ENCODE measurements around the gene OR2F2. TPM values are rescaled to one million over a fixed set of nuclear protein-coding genes. Genes with fewer than 3 reads are reported as not detected.

OR2F2 gene
- total RNA-seq, 4 donors from 2014 or later: not detected

GRCh38 chr7:143908120-143908519 lies 26.9 kb upstream of the OR2F2 start:
- intact Hi-C loops (cut with DNase I): loop anchor here (10.0 kb wide), 1 partner anchor 117 kb away; no protein-coding TSS in a partner anchor
- no peaks in the 10 kb centered on the region for H3K9me3 ChIP-seq
- peak overlapping the region in 1 of 4 donors; percentile 11 for H3K27ac ChIP-seq (replicated peaks in 1 of 4)
- H3K36me3 ChIP-seq: no peaks in the 10 kb centered on the region
- no peaks in the 10 kb centered on the region for H3K27me3 ChIP-seq
- TF ChIP-seq EP300 (IDR thresholded peaks at IDR 0.05): no peak
- no peak for TF ChIP-seq POLR2A (IDR thresholded peaks at IDR 0.05; ENCODE audit: low read depth)
- H3K4me1 ChIP-seq: peaks cover 9 to 37% (median 23%) of the 10 kb centered on the region in 4 donors
- 52% methylated on average over 5 of the region's 5 CpGs for WGBS
- H3K4me3 ChIP-seq: no peak overlapping the region
- no peak for DNase-seq (ENCODE audit: extremely low spot score)

GRCh38 chr7:143909863-143910262 lies 25.2 kb upstream of the OR2F2 start:
- TF ChIP-seq EP300 (IDR thresholded peaks at IDR 0.05) (no peak), POLR2AphosphoS5 (IDR thresholded peaks at IDR 0.05) (no peak), CTCF (IDR thresholded peaks at IDR 0.05) (no peak), POLR2A (IDR thresholded peaks at IDR 0.05; ENCODE audit: low read depth) (no peak)
- no peak for DNase-seq (ENCODE audit: extremely low spot score)
- Histone ChIP-seq H3K27ac (replicated peaks in 1 of 4) (peak overlapping the region in 2 of 4 donors; percentile 8 to 31), H3K27me3 (no peaks in the 10 kb centered on the region), H3K36me3 (no peaks in the 10 kb centered on the region), H3K4me3 (no peak overlapping the region), H3K4me1 (peaks cover 4 to 31% (median 21%) of the 10 kb centered on the region in 4 donors), H3K9me3 (no peaks in the 10 kb centered on the region)
- WGBS: 57% methylated on average over 3 of the region's 3 CpGs
- intact Hi-C loops (cut with DNase I): loop anchor here (10.0 kb wide), 1 partner anchor 115 kb away; no protein-coding TSS in a partner anchor

GRCh38 chr7:143910473-143911248 lies 24.4 kb upstream of the OR2F2 start:
- Histone ChIP-seq H3K9me3 (no peaks in the 10 kb centered on the region), H3K27ac (replicated peaks in 1 of 4) (peak overlapping the region in 3 of 4 donors; percentile 8 to 31 (median 31)), H3K4me3 (no peak overlapping the region), H3K4me1 (peaks cover under 1 to 23% (median 17%) of the 10 kb centered on the region in 4 donors), H3K27me3 (no peaks in the 10 kb centered on the region), H3K36me3 (no peaks in the 10 kb centered on the region)
- TF ChIP-seq EP300 (IDR thresholded peaks at IDR 0.05) (no peak), POLR2AphosphoS5 (IDR thresholded peaks at IDR 0.05) (no peak), POLR2A (IDR thresholded peaks at IDR 0.05; ENCODE audit: low read depth) (no peak), CTCF (IDR thresholded peaks at IDR 0.05) (no peak)
- intact Hi-C loops (cut with DNase I): no loop called here
- WGBS: 63% methylated on average over 3 of the region's 3 CpGs
- DNase-seq (ENCODE audit: extremely low spot score): no peak

- H3K27ac ChIP-seq (replicated peaks in 1 of 4): no peak overlapping the region
- H3K36me3 ChIP-seq: no peaks in the 10 kb centered on the region
- no peaks in the 10 kb centered on the region for H3K9me3 ChIP-seq
- H3K4me3 ChIP-seq: no peak overlapping the region
- WGBS: 91% methylated on average over 3 of the region's 3 CpGs
- H3K4me1 ChIP-seq: peaks cover 0 to 12% (median 6%) of the 10 kb centered on the region in 4 donors
- TF ChIP-seq EP300 (IDR thresholded peaks at IDR 0.05) (no peak), POLR2AphosphoS5 (IDR thresholded peaks at IDR 0.05) (no peak), CTCF (IDR thresholded peaks at IDR 0.05) (no peak), POLR2A (IDR thresholded peaks at IDR 0.05; ENCODE audit: low read depth) (no peak)
- no peaks in the 10 kb centered on the region for H3K27me3 ChIP-seq
- intact Hi-C loops (cut with DNase I): no loop called here
- no peak for DNase-seq (ENCODE audit: extremely low spot score)
Measured at GRCh38 chr7:143913945-143914615, 21.0 kb upstream of the OR2F2 start.

Data from esophagus muscularis mucosa (tissue), 4 donors.